Heart right ventricle (tissue), 16 donors: ENCODE measurements around the gene LRAT. TPM values are rescaled to one million over a fixed set of nuclear protein-coding genes. Genes with fewer than 3 reads are reported as not detected.

ENCODE experiments used
- ATAC-seq, 8 donors: fragments of 200-7000 bp; cut with Tn5 transposase; one replicate each; pipeline ENCODE4 v1.9.1; 2020; ENCODE audit warnings: mild to moderate bottlenecking in 8 of 8, moderate library complexity in 8 of 8, moderate number of reproducible peaks in 1 of 8
- DNase-seq, 2 donors: peaks; one replicate each; pipeline ENCODE4 v3.0.0-alpha.2; 2020
- H3K27ac ChIP-seq, 10 donors: fragments of 200-600 bp; sonication (generic) in 2 of 10; one replicate each; pipeline versions ENCODE4 v1.5.0 to v1.8.0; 2020 to 2022; ENCODE audit warnings: mild to moderate bottlenecking in 3 of 10
- H3K27me3 ChIP-seq, 7 donors: fragments of 200-600 bp; one replicate each; pipeline ENCODE4 v1.8.0; 2021 to 2022; ENCODE audit warnings: mild to moderate bottlenecking in 2 of 7
- H3K36me3 ChIP-seq, 9 donors: fragments of 200-600 bp; sonication (generic) in 1 of 9; one replicate each; pipeline versions ENCODE4 v1.5.0 to v1.8.0; 2020 to 2022; ENCODE audit warnings: mild to moderate bottlenecking in 2 of 9
- H3K4me1 ChIP-seq, 9 donors: fragments of 200-600 bp; sonication (generic) in 1 of 9; one replicate each; pipeline versions ENCODE4 v1.5.0 to v1.8.0; 2020 to 2022; ENCODE audit warnings: mild to moderate bottlenecking in 4 of 9
- H3K4me3 ChIP-seq, 10 donors: fragments of 200-600 bp; sonication (generic) in 2 of 10; one replicate each; pipeline versions ENCODE4 v1.5.0 to v1.8.0; 2020 to 2022; ENCODE audit warnings: mild to moderate bottlenecking in 7 of 10, moderate library complexity in 2 of 10
- H3K9me3 ChIP-seq, 11 donors: fragments of 200-600 bp in 10 of 11; sonication (generic) in 2 of 11; one replicate each; pipeline versions ENCODE4 v1.5.0 to v1.8.0; 2013 to 2022; ENCODE audit warnings: mild to moderate bottlenecking in 2 of 11, control low read depth in 1 of 11, moderate library complexity in 1 of 11
- WGBS, 2 donors: extraction: QIAGEN DNeasy Blood & Tissue Kit; methylation state at CpG; one replicate each; pipeline ENCODE4 v1.1.7; 2013; ENCODE audit warnings: inconsistent platforms in 1 of 2; 5-methylcytosine and 5-hydroxymethylcytosine counted together
- intact Hi-C, 10 donors: fragments of 100-400 bp; cut with DNase I; formaldehyde crosslinking; loops; one replicate each; pipeline versions ENCODE4 v1.11.1 to v1.14.2; 2022
- polyA plus RNA-seq, 2 donors: library from polyadenylated mRNA; stranded (reverse); fragments of 200-250 nt; gene quantifications; one replicate each; pipeline ENCODE4 v1.2.3, GENCODE V29; 2013
- total RNA-seq, 10 donors: library from RNA; stranded (reverse); fragmentation: NEBNext Ultra II Directional in 3 of 10; extraction: Animal tissue kit (Norgen Biotek cat#: 25700) in 3 of 10; gene quantifications; one replicate each; pipeline versions ENCODE4 v1.2.1 to v1.2.4, GENCODE V29; 2021 to 2023
- TF ChIP-seq, protein P1 (sequence below), 9 donors: fragments of 200-600 bp; sonication (generic) in 2 of 9; IDR thresholded peaks; one replicate each; pipeline versions ENCODE4 v1.5.0 to v1.8.0; 2021 to 2022; ENCODE audit warnings: antibody characterized with exemption in 9 of 9, mild to moderate bottlenecking in 5 of 9, moderate library complexity in 1 of 9
- donor health status: Arrhythmogenic right ventricular cardiomyopathy.
- donor health status: ischemic (EF 13 %, LVEDD 7.1; RV severe dilation, severe dysfunction).
- donor health status: healthy with polysubstance abuse.
- donor health status: DM: no; HTN: yes; CAD: no.
- donor health status: DM: no; HTN: no; CAD: no.
- donor health status: ischemic (EF 25% LVEDD 6.9; RV normal size, moderate dysfunction).
- donor health status: ischemic (EF 25% LVEDD 5.7; RV mildly dilated, moderate dysfunction).
- donor health status: healthy.
- donor health status: DM: yes; HTN: yes; CAD: no.
- donor health status: Ischemic cardiomyopathy.
- donor health status: ischemic (EF 35%, LVEDD 5.7; RV mildly dilated, moderate dysfunction).
- donor health status: nonischemic (EF 11% LVEDD 7.7; RV severe dilation, severe dysfunction).
- donor health status: DM: yes; HTN: yes; CAD: no.
- donor health status: PGD.
- donor health status: ischemic (EF 29% LVEDD 5.4; RV normal size, mild dysfunction).
- donor health status: nonischemic (EF 23%, LVEDD 6.1; RV moderate dilation, normal function).

The LRAT gene
- total and polyA plus RNA-seq, 12 donors = 0.11 to 0.15 TPM; not detected in 10

DNA sequence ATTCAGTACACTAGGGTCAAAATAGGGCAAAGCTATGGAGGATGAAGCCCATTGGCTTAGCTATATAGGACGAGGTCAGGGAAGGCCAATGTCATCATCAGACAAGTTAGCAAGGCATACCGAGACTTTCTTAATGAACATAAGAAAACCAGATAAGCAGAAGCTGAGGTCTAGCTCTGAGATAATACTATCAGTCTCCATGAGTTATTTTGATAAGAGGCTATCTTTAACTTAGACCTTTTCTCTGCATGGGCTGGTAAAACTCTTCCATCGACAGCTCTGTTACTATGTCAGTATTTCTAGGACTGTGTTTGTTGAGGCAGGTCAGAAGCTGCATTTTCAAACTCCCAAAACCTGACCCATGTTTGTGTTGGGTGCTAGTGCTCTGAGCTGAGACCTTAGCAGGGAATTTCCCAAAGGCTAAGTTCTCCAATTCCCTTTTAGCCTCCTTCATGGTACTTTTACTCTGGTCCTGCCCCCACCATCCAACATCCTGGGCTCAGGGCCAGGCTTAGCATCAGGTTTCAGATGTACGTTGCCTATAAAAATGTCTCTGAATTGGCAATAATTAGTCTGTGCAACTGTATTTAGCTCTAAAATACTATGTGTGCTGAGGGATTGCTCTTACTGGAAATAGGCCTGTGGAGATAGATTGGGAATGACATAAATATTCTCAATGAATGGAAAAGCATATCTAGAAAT is 29.3 kb upstream of the LRAT start:
- Histone ChIP-seq H3K4me3 (no peak overlapping the region), H3K36me3 (no peaks in the 10 kb centered on the region), H3K9me3 (no peaks in the 10 kb centered on the region), H3K27ac (no peak overlapping the region), H3K4me1 (no peaks in the 10 kb centered on the region), H3K27me3 (peaks cover 0 to 6% (median 0%) of the 10 kb centered on the region in 7 donors)
- ATAC-seq (no peak), DNase-seq (no peak)
- intact Hi-C loops = no loop called here
- TF ChIP-seq, protein P1, sequence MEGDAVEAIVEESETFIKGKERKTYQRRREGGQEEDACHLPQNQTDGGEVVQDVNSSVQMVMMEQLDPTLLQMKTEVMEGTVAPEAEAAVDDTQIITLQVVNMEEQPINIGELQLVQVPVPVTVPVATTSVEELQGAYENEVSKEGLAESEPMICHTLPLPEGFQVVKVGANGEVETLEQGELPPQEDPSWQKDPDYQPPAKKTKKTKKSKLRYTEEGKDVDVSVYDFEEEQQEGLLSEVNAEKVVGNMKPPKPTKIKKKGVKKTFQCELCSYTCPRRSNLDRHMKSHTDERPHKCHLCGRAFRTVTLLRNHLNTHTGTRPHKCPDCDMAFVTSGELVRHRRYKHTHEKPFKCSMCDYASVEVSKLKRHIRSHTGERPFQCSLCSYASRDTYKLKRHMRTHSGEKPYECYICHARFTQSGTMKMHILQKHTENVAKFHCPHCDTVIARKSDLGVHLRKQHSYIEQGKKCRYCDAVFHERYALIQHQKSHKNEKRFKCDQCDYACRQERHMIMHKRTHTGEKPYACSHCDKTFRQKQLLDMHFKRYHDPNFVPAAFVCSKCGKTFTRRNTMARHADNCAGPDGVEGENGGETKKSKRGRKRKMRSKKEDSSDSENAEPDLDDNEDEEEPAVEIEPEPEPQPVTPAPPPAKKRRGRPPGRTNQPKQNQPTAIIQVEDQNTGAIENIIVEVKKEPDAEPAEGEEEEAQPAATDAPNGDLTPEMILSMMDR (IDR thresholded peaks at IDR 0.05) = no peak
- 31% methylated on average over 4 of the region's 4 CpGs for WGBS, 2 donors

DNA sequence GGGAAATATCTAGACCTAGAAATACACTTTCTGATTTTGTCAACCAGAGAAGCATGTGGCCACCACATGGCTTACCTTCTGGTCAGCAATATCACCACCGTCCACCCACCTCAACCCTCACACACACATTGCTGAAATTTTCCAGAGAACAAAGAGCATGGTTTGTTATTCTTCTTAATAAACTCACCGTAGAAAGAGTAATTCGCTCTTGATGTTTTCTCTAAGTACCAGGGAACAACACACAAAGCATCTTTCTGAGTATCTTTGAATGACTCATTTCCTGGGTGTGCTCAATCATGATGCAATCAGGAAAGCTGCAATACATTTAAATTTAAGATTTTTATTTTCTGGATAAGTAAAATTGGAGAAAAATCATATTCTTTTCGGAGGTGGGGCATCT is 24.7 kb upstream of the LRAT start:
- WGBS, 2 donors = 79 to 82% methylated on average over 4 of the region's 4 CpGs
- ATAC-seq = no peak

DNA sequence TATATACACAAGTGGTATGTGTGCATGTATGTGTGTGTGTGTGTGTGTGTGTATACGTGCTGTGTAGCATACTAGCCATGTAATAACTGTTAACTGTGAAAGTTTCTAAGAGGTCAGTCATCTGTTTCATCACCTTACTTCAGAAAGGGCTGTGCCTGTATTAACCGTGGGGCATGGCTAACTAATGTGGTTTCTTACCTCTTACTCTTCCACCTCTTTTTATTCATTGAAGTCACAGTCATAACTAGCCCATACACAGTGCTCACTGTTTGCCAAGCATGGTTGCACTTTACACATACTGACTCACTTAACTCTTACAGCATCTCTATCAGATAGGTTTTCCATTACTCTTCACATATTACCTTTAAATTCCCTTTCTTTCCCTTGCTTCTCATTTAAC is 23.7 kb upstream of the LRAT start:
- Histone ChIP-seq H3K4me3 (no peak overlapping the region), H3K27me3 (peaks cover 0 to 6% (median 0%) of the 10 kb centered on the region in 7 donors), H3K27ac (no peak overlapping the region), H3K4me1 (no peaks in the 10 kb centered on the region), H3K9me3 (no peaks in the 10 kb centered on the region), H3K36me3 (no peaks in the 10 kb centered on the region)
- TF ChIP-seq, protein P1 (IDR thresholded peaks at IDR 0.05) = no peak
- intact Hi-C loops = no loop called here
- ATAC-seq = no peak
- 65 to 70% methylated on average over 2 of the region's 2 CpGs for WGBS, 2 donors
- DNase-seq = no peak

More for the DNA sequence above, 24.7 kb upstream of the LRAT start:
- intact Hi-C loops = no loop called here
- Histone ChIP-seq H3K4me3 (no peak overlapping the region), H3K9me3 (no peaks in the 10 kb centered on the region), H3K36me3 (no peaks in the 10 kb centered on the region), H3K27me3 (peaks cover 0 to 6% (median 0%) of the 10 kb centered on the region in 7 donors), H3K4me1 (no peaks in the 10 kb centered on the region), H3K27ac (no peak overlapping the region)
- no peak for DNase-seq
- TF ChIP-seq, protein P1 (IDR thresholded peaks at IDR 0.05) = no peak

DNA sequence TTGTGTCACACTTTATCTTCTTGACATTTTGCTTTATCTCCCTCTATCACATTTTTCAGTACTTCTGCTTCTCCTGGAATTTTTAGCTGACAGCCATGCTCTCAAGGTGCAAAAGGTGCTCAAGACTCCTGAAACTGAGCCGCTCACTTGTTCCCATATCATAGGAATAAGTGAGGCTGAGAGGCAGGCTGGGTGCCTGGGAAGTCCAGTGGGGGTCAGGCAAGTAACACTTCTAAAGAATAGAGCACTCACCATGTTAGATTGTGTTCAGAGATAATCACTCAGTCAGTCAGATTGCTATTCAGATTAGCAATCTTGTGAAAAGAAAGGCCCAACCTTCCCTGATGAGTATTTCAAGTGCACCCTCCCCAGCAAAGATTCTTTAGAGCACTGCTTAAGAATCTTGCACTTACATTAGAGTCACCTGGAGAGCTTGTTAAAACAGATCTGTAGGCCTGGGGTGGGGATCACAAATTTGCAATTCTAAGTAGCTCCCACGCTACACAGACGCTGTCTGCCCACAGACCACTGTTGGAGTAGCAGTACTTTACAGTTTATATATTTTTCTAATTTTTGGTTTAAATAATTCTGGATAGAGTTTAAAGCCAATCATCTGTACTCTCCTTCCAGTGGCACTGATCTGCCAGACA is 23.1 kb upstream of the LRAT start:
- no peak overlapping the region for H3K27ac ChIP-seq
- ATAC-seq = no peak
- peaks cover 0 to 6% (median 0%) of the 10 kb centered on the region in 7 donors for H3K27me3 ChIP-seq
- intact Hi-C loops = no loop called here
- no peaks in the 10 kb centered on the region for H3K36me3 ChIP-seq
- no peak overlapping the region for H3K4me3 ChIP-seq
- DNase-seq = no peak
- no peaks in the 10 kb centered on the region for H3K9me3 ChIP-seq
- 80 to 87% methylated on average over 3 of the region's 3 CpGs for WGBS, 2 donors
- TF ChIP-seq, protein P1 (IDR thresholded peaks at IDR 0.05) = no peak
- no peaks in the 10 kb centered on the region for H3K4me1 ChIP-seq
